ENCODE data around the gene CBFA2T2. TPM values are rescaled to one million over a fixed set of nuclear protein-coding genes. Genes with fewer than 3 reads are reported as not detected.
"Not testable (repeated sequence)": the region's sequence is repeated elsewhere in the genome, so short reads cannot be mapped to it uniquely, and the experiment has no call there.

Gene CBFA2T2
- total RNA-seq, 2 donors from 2014 or later = 14.4 to 15.7 TPM

DNA sequence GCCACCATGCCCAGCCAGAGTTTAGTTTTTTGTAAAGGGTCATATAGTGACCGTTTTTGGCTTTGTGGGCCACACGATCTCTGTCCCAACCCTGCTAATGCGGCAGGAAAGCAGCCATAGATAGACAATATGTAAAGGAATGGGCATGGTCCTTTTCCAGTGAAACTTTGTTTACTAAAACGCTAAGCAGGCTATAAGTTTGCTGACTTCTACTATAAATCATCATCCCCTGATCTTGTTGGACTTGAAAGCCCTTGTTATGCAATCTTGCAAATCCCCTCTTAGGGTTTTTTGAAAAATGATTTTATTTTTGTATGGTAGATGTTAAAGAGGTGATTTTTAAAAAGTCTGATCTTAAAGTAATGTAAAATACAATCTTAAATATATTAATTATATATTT is 63.6 kb downstream of the CBFA2T2 start:
- H3K9me3 Mint-ChIP-seq = peaks cover 0 to 1% of the 10 kb centered on the region in 2 donors
- peaks cover 1 to 9% of the 10 kb centered on the region in 2 donors for H3K36me3 Mint-ChIP-seq (ENCODE audit: insufficient read depth in 2 of 2)
- no peaks in the 10 kb centered on the region for H3K27me3 Mint-ChIP-seq (ENCODE audit: low read depth)
- no peak overlapping the region for H3K27ac Mint-ChIP-seq
- DNase-seq (no peak), ATAC-seq (replicated peaks in 1 of 2) (no peak)
- H3K4me3 Mint-ChIP-seq = no peak overlapping the region
- peaks cover 46% of the 10 kb centered on the region for H3K4me1 Mint-ChIP-seq (ENCODE audit: low read depth)

DNA sequence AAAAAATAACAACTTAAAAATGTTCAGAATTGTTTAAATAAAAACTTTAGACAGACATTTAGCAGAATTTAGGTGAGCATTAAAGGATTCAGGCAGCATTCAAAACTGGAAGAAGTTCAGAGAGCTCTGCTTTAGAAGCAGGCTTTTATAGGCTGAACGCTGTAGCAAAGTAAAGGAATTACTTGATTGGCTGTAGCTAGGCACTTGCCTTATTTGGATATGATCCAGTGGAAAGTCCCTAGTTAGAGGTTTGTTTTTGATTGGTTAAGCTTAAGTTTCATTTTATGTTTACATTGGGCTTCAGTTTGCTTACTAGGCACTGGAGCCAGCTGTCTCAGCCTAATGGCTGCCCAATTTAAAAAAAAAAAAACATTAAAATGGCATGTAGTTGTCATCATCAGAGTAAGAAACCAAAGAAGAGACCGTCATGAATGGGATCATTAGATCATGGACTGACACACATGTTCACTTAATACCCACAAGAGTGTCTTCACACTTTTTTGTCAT is 65.1 kb downstream of the CBFA2T2 start:
- Mint-ChIP-seq H3K4me3 (peak overlapping the region; percentile 59 to 85), H3K9me3 (peaks cover 0 to 1% of the 10 kb centered on the region in 2 donors), H3K27ac (peak overlapping the region; percentile 98), H3K27me3 (ENCODE audit: low read depth) (no peaks in the 10 kb centered on the region), H3K4me1 (ENCODE audit: low read depth) (peaks cover 46% of the 10 kb centered on the region), H3K36me3 (ENCODE audit: insufficient read depth in 2 of 2) (peaks cover 1 to 9% of the 10 kb centered on the region in 2 donors)
- ATAC-seq (replicated peaks in 1 of 2) (peak; percentile 98 to 99), DNase-seq (peak; percentile 36 to 40)

DNA sequence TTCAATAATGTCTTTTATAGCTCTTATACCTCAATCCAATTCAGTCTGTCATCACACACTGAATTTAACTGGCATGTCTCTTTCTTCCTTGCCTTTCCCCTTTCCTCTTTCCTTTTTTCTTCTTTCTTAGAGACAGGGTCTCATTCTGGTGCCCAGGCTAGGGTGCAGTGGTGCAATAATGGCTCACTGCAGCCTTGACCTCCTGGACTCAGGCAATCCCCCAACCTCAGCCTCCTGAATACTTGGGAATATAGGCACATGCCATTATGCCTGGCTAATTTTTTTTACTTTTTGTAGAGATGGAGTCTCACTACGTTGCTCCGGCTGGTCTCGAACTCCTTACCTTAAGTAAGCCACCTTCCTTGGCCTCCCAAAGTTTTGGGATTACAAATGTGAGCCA is 65.9 kb downstream of the CBFA2T2 start:
- ATAC-seq (replicated peaks in 1 of 2) = no peak
- Mint-ChIP-seq H3K4me3 (peak overlapping the region; percentile 67 to 85), H3K27ac (peak overlapping the region; percentile 98), H3K9me3 (peaks cover 0 to 1% of the 10 kb centered on the region in 2 donors), H3K4me1 (ENCODE audit: low read depth) (peaks cover 46% of the 10 kb centered on the region), H3K27me3 (ENCODE audit: low read depth) (no peaks in the 10 kb centered on the region), H3K36me3 (ENCODE audit: insufficient read depth in 2 of 2) (peaks cover 1 to 9% of the 10 kb centered on the region in 2 donors)
- DNase-seq = no peak

DNA sequence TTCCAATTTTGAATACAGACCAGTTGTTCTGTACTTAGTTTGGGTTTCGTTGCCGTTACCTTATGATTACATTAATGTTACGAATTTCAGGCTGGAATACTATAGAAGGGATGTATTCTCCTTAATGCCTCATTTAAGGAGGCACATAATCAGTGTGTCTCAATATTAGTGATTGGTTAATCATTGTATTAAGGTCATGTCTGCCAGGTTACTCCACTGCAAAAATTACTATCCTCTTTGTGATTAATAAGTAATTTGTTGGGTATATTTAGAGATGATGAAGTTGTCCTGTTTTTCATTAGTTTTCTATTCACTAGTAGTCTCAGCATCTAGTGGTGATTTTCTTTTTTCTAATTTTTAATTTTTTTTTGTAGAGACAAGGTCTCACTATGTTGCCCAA is 66.3 kb downstream of the CBFA2T2 start:
- Mint-ChIP-seq H3K36me3 (ENCODE audit: insufficient read depth in 2 of 2) (peaks cover 1 to 8% of the 10 kb centered on the region in 2 donors), H3K27me3 (ENCODE audit: low read depth) (no peaks in the 10 kb centered on the region), H3K4me3 (peak overlapping the region; percentile 67 to 85), H3K9me3 (peaks cover 0 to 1% of the 10 kb centered on the region in 2 donors), H3K27ac (peak overlapping the region; percentile 98), H3K4me1 (ENCODE audit: low read depth) (peaks cover 46% of the 10 kb centered on the region)
- DNase-seq = no peak
- no peak for ATAC-seq (replicated peaks in 1 of 2)

DNA sequence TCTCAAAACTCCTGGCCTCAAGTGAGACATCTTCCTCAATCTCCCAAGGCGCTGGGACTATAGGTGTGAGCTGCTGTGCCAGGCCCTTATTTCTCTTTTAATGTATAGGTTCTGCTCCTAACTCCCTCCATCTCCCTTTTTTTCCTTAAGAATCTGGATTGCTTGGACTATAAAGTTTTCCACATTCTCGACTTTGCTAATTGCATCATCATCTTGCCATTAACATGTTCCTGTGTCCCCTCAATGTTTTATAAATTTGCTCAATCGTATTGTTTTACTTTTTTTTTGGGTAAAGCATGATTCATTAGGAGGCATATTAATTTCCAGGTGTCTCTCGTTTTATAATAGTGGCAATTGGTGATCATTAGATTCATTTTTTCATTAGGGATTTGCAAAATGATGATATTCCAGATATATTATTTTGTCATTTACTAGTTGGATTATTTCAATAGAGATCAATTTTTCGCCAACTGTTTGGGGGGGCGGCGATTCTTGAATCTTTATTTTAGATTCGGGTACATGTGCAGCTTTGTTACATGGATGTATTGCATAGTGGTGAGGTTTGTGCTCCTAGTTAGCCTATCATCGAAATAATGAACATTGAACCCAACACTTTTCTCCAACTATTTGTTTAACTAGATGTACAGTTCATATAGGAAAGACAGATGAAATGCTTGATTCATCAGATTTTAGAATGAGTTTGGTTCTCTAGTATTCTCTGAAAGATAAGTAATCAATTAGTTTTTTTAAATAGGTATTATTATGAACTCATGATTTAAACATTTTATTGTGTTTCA is 68.7 kb downstream of the CBFA2T2 start:
- DNase-seq = no peak
- no peaks in the 10 kb centered on the region for H3K27me3 Mint-ChIP-seq (ENCODE audit: low read depth)
- H3K36me3 Mint-ChIP-seq (ENCODE audit: insufficient read depth in 2 of 2) = peaks cover 1 to 5% of the 10 kb centered on the region in 2 donors
- no peak overlapping the region for H3K4me3 Mint-ChIP-seq
- no peak for ATAC-seq (replicated peaks in 1 of 2)
- H3K4me1 Mint-ChIP-seq (ENCODE audit: low read depth) = peaks cover 28% of the 10 kb centered on the region
- peak overlapping the region; percentile 9 for H3K27ac Mint-ChIP-seq
- H3K9me3 Mint-ChIP-seq = peaks cover 0 to 1% of the 10 kb centered on the region in 2 donors

DNA sequence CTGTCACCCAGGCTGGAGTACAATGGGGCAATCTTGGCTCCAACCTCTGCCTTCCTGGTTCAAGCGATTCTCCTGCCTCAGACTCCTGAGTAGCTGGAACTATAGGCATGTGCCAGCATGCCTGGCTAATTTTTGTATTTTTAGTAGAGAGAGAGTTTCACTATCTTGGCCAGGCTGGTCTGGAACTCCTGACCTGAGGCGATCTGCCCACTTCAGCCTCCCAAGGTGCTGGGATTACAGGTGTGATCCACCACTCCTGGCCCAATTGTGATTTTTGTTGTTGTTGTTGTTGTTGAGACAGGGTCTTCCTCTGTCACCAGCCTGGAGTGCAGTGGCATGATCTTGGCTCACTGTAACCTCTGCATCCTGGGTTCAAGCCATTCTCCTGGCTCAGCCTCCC is 69.3 kb downstream of the CBFA2T2 start:
- no peak for ATAC-seq (replicated peaks in 1 of 2)
- no peak overlapping the region for H3K27ac Mint-ChIP-seq
- no peak for DNase-seq
- peaks cover 21% of the 10 kb centered on the region for H3K4me1 Mint-ChIP-seq (ENCODE audit: low read depth)
- peaks cover 1 to 5% of the 10 kb centered on the region in 2 donors for H3K36me3 Mint-ChIP-seq (ENCODE audit: insufficient read depth in 2 of 2)
- no peak overlapping the region for H3K4me3 Mint-ChIP-seq
- no peaks in the 10 kb centered on the region for H3K27me3 Mint-ChIP-seq (ENCODE audit: low read depth)
- peaks cover 0 to 1% of the 10 kb centered on the region in 2 donors for H3K9me3 Mint-ChIP-seq

DNA sequence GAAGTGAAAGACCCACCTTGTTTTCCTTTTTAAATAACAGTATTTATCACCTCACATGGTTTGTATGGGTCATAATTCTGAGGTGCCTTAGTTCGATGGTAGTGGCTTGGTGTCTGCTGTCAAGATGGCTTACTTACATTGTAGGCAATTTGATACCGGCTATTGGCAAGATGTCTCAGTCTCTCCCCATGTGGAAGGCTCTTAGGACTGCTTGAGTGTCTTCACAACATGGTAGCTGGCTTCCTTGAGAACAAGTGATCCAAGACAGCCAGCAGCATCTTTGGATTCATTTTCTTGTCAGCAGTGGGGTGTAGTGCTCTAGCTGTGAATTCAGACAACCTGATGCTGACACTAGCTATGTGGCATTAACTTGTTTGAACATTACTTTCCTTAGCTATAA is 70.1 kb downstream of the CBFA2T2 start:
- Mint-ChIP-seq H3K27me3 (ENCODE audit: low read depth) (no peaks in the 10 kb centered on the region), H3K27ac (no peak overlapping the region), H3K9me3 (peaks cover 0 to 1% of the 10 kb centered on the region in 2 donors), H3K36me3 (ENCODE audit: insufficient read depth in 2 of 2) (peaks cover 1 to 5% of the 10 kb centered on the region in 2 donors), H3K4me3 (no peak overlapping the region), H3K4me1 (ENCODE audit: low read depth) (peaks cover 13% of the 10 kb centered on the region)
- no peak for DNase-seq
- ATAC-seq (replicated peaks in 1 of 2) = no peak

DNA sequence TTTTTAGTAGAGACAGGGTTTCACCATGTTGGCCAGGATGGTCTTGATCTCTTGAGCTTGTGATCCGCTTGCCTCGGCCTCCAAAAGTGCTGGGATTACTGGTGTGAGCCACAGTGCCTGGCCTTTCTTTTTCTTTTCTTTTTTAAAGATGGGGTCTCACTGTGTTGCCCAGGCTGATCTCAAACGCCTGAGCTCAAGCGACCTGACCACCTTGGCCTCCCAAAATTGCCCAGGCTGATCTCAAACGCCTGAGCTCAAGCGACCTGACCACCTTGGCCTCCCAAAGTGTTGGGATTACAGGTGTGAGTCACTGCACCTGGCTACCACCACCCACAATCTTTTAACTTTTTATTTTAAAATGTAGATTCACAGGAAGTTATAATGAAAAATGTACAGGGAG is 71.2 kb downstream of the CBFA2T2 start:
- H3K4me1 Mint-ChIP-seq (ENCODE audit: low read depth); H3K4me3 Mint-ChIP-seq; H3K36me3 Mint-ChIP-seq (ENCODE audit: insufficient read depth in 2 of 2); H3K27me3 Mint-ChIP-seq (ENCODE audit: low read depth); DNase-seq; H3K27ac Mint-ChIP-seq; H3K9me3 Mint-ChIP-seq; ATAC-seq (replicated peaks in 1 of 2): not testable (repeated sequence)

DNA sequence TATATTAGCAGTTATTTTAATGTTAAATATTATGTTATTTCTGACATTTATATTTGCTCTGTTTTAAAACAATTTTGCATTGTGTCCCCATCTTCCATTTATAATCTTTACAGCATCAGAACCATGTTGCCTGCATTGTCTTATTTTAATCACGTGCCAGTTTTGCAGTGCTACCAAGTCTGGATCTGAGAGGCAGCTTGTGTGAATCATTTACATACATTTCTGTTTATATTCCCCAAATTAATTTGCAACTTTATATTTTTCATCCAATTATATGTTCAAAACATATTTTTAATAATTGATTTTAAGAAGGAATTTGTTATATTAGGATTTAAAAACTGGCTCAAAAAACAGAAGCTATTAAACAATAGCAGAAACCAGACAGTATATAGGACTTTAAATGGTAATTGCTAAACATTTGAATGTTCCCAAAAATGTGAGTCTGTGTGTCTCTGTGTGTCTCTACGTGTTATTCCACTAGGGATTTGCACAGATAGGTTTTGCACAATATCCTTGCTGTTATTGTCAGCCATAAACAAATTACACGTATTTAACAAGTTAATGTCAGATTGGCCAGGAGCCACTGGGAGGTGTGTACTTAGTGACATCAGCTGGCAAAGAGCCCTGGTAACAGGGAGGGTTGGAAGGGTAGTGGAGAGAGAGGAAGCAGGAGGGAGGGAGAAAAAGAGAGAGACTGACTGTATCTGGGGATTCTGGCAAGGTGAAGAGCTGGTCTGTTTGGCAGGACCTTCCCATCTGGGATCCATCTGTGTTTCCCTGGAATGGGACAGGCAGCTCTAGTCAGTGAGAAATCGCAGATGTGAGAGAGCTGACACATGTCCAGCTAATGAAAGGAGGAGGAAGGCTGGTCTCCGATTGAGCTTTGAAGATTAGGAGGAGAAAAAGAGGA is 72.1 kb downstream of the CBFA2T2 start:
- H3K27ac Mint-ChIP-seq = no peak overlapping the region
- no peaks in the 10 kb centered on the region for H3K27me3 Mint-ChIP-seq (ENCODE audit: low read depth)
- H3K4me3 Mint-ChIP-seq = no peak overlapping the region
- H3K36me3 Mint-ChIP-seq (ENCODE audit: insufficient read depth in 2 of 2) = peaks cover 1 to 3% of the 10 kb centered on the region in 2 donors
- H3K9me3 Mint-ChIP-seq = peaks cover 0 to 1% of the 10 kb centered on the region in 2 donors
- DNase-seq = no peak
- ATAC-seq (replicated peaks in 1 of 2) = no peak
- H3K4me1 Mint-ChIP-seq (ENCODE audit: low read depth) = no peaks in the 10 kb centered on the region

DNA sequence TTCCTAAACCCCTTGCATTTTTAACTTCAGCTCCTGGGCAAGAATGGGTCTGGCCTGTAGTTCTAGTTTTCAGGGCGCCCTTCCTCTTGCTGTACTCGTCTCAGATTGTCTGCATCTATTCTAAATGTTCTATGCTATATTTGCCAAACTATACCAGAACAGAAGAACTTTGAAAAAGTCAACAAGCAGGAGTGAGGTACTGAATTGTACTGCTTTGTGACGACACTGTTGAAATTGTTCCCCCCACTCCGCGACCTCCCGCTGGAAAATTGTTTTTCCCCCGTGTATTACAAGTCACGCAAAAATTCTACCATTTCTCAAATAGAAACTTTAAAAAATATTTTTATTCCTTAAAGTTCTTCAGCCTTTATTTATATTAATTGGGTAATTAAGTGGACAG is 73.9 kb downstream of the CBFA2T2 start:
- no peak for DNase-seq
- Mint-ChIP-seq H3K27me3 (ENCODE audit: low read depth) (no peaks in the 10 kb centered on the region), H3K36me3 (ENCODE audit: insufficient read depth in 2 of 2) (no peaks in the 10 kb centered on the region), H3K4me3 (no peak overlapping the region), H3K9me3 (no peaks in the 10 kb centered on the region), H3K27ac (no peak overlapping the region), H3K4me1 (ENCODE audit: low read depth) (peaks cover 8% of the 10 kb centered on the region)
- no peak for ATAC-seq (replicated peaks in 1 of 2)

DNA sequence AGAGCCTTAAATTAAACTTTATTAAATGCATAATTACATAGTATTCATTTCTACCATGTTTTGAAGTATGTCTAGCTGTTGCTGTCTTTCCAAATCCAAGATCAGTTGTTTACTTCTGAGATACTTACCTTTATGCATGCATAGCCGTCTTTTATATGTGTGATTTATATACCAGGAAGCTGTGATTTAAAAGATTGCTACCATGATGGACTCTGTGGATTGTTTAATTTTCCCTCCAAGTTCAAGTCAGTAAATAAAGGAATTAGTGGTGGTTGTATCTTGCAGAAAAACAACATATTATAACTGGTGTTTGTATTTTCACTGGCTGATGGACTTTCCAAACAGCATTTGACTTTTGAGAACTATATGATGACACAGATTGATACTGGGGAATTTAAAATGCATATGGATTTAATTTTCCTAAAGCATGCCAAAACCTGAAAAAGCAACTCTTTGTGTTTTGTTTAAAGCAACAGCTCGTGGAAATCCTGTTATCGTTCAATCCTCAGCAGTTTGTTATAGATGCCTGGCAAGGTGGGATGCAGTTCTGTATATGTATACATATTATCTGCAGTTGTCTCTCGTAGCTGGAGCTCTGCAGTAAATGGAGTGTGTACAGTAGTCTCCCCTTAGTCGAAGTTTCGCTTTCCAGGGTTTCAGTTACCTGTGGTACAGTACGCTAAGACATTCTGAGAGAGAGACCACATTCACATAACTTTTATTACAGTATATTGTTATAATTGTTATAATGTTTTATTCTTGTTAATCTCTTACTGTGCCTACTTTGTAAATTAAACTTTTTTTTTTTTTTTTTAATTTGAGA is 77.1 kb downstream of the CBFA2T2 start:
- no peak for DNase-seq
- Mint-ChIP-seq H3K4me1 (ENCODE audit: low read depth) (peaks cover 33% of the 10 kb centered on the region), H3K9me3 (no peaks in the 10 kb centered on the region), H3K27me3 (ENCODE audit: low read depth) (no peaks in the 10 kb centered on the region), H3K27ac (no peak overlapping the region), H3K36me3 (ENCODE audit: insufficient read depth in 2 of 2) (no peaks in the 10 kb centered on the region), H3K4me3 (no peak overlapping the region)
- ATAC-seq (replicated peaks in 1 of 2) = no peak

DNA sequence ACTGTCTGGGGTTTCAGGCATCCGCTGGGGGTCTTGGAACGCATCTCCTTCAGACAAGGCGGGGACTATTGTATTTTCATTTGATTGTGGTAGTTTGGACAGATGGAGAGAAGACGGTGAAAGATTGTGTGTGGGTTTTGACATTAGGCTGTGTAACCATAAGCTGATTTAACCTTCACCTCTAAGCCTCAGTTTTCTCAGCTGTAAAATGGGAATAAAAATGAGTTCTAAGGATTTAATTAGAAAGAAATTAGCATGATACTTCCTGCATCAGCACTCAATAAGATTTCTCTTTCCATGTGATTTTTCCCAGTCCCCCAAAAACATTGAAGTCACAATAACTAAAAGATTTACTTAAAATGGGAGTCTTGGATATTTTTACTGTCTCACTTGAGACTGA is 78.1 kb downstream of the CBFA2T2 start:
- ATAC-seq (replicated peaks in 1 of 2) (no peak), DNase-seq (no peak)
- H3K9me3 Mint-ChIP-seq = no peaks in the 10 kb centered on the region
- H3K4me3 Mint-ChIP-seq = no peak overlapping the region
- no peaks in the 10 kb centered on the region for H3K36me3 Mint-ChIP-seq (ENCODE audit: insufficient read depth in 2 of 2)
- no peaks in the 10 kb centered on the region for H3K27me3 Mint-ChIP-seq (ENCODE audit: low read depth)
- H3K4me1 Mint-ChIP-seq (ENCODE audit: low read depth) = peaks cover 41% of the 10 kb centered on the region
- H3K27ac Mint-ChIP-seq = no peak overlapping the region
